HL-60/S4 (cell line): Measurements from ENCODE around the gene NUDT10.
"Not testable (repeated sequence)": the region's sequence is repeated elsewhere in the genome, so short reads cannot be mapped to it uniquely, and the experiment has no call there.

Experiments used
- in situ Hi-C: fragments of 300-500 bp; cut with MboI; formaldehyde crosslinking; loops from 2 replicates; pipeline ENCODE4 v1.14.3; 2022; ENCODE audit warnings: low sequenced_read_pairs

Gene NUDT10

DNA sequence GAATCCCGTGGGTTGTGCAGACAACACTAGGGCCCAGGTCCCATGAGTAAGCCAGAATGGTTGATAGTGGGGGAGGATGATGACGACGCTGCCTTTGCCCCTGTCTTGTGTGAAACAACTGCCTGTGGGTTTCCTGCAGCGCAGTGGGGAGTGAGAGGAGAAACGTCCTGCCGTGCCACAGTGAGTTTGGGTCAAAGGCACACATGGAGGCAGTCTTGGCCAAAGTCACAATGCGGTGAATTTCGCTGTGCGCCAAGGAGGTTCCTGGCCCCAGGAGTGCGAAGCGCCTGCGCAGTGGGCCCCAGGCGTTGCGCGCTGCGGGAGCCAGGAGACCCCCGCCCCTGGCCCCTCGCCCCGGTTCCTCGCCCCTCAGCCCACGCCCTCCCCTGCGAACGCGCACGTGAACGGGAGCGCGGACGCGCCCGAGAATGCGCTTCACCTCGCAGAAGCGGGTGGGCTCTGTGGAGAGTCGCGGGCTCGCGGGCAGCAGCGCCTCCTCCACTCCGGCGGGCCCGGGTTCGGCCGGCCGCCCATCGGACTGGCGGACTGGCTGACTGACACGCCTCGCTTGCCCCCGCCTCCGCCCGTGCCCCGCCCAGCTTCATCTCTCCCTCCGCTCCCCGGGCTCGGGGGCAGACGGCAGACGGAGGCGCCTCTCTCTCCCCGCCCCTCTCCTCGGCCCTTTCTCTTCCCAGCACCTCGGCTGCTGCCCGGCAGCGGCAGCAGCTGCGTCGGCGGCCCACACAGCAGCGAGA lies at the start of gene NUDT10:
Gene NUDT10 (plus strand): TSS at position 635 of the 755 bp plus-strand sequence. CDS start 144 bp downstream, outside the sequence.
- in situ Hi-C loops = no loop called here

DNA sequence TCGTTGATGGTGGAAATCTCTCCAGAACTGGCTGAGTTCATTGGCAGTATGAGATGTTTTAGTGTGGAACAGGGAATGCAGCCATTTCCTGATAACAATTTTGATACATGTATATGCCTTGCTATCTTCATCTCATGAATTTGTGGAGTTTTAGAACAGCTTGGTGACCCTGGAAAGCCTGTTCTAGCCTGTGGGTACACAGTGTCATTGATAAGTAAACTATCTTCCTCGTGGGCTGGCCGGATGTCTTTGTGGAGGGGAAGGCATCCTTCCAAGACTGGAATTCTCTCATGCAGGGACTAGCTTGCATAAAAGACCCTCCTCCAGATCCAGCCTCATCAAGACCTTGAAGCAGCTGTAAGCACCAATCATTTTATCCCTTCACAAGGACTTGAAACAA lies 40.2 kb upstream of the NUDT10 start:
- in situ Hi-C loops = no loop called here

DNA sequence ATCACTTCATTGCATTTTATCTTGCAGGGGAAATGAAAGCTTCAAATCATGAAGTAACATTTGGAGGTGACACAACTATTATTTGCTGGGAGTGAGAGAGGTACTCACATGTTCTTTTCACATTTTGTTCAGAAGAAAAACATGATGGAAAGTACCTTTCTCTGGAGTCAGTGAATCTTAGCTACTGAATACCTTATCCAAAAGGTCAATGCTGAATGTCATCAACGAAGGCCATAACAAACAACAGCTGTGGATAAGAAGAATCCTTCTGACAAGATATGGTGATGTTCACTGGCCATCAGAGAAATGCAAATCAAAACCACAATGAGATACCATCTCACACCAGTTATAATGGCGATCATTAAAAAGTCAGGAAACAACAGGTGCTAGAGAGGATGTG lies 36.5 kb upstream of the NUDT10 start:
- in situ Hi-C loops = no loop called here

DNA sequence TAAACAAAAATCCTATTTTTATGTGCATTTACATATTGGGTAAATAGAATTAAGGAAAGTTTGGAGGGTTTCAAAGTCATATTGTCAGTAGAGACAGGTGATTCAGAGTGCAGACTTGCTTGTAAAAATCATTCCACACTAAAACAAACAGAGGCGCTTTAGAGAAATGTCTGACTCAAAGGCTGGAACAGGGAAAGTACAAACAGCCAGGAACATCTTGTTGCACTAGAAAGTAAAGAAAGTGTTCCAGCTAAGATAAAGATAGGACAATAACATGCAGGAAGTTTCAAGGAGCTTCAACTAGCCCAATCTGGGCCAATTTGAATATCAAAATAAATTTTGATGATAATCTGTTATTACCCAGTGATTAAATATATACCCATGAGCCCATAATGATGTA lies 16.4 kb upstream of the NUDT10 start:
- in situ Hi-C loops = no loop called here

DNA sequence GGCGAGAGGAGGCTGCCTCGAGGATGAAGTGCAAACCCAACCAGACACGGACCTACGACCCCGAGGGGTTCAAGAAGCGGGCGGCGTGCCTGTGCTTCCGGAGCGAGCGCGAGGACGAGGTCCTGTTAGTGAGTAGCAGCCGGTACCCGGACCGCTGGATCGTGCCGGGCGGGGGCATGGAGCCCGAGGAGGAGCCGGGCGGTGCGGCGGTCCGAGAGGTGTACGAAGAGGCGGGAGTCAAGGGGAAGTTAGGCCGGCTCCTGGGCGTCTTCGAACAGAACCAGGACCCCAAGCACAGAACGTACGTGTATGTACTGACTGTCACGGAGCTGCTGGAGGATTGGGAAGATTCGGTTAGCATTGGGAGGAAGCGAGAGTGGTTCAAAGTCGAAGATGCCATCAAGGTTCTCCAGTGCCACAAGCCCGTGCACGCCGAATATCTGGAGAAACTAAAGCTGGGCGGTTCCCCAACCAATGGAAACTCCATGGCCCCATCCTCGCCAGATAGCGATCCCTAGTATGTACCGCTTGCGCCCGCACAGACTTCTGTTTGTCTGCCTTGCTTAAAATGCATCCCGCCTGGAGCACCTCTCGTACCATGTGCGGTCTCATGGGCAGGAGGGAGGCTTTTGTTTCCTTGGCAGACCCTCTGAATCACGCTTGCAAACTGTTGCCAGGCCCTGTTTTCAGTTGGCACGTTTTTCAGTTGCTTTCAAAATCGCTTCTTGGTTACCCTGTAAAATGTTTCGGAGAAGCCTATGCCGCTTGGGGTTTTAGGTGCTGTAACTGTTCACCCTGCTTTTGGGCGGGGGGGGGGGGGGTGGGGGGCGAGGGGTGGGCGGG lies 542 bp downstream of the NUDT10 start:
- in situ Hi-C loops = not testable (repeated sequence)

DNA sequence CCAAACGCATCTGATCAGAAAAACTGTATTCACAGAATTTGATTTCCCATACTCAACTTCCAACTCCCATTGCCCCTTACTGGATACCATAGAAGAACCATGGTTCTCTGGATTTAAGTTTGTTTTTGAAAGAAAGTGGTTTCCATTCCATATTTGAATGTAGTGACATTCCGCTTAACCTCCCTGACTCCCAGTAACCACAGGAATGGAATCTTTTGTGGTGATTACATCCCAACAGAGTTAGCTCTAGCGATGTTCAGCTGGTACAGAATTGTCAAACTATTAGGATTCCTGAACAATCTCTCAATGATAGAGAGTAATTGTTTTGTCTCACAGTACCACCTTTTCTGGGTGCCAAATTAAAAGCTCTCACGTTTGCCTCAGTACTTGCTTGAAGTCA lies 1.7 kb downstream of the NUDT10 start:
- in situ Hi-C loops = no loop called here

DNA sequence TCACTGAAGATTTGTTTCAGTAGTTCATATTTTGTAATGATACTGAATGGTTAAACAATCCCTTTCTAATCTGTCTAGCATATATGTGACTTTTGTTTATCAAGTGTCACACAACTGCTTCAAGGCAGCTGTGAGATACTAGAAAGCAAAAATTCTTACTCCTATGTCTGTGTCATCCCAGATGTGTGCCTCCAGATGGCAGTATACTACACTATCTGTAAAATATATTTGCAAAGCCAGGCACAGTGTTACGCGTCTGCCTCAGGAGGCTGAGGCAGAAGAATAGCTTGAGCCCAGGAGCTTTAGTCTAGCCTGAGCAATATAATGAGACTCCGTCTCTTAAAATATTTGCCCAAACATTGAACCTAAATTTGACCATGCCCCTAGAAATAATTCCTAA lies 4.0 kb downstream of the NUDT10 start:
- in situ Hi-C loops = no loop called here

DNA sequence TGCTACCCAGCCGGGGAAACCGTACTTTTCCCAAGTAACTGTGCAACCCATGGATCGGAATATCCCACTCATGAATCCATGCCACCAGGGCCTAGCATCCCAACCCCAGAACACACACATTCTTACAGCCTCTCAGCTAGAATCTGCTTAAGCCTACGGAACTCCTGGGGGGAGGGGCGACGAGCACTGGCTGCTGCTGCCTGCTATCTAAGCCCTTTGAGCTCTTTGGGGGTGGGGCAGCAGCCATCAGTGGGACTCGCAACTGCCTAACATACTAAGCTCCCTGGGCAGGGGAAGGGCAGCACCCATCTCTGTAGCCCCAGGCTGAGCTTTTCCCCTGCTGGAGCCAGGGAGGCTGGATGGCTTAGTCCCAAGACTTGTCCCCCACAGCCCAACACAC lies 28.6 kb downstream of the NUDT10 start:
- in situ Hi-C loops = no loop called here

DNA sequence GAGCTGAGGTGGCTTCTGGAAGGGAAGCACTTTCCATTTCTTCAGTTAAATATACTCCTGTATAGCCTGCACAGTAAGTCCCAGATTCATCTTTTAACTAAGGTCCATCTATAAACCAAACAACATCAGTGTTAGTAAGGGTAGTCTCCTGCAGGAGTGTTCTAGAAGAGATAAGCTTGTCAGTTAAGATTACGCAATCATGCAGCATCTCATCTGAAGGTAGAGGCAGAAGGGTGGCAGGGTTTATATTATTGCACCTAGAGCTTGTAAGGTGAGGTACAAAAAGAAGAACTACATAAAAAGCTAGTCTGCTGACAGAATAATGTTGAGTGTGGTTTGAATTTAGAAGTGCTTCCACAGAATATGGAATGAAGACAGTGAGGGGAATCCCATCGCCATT lies 44.0 kb downstream of the NUDT10 start:
- in situ Hi-C loops = no loop called here
